ENCODE measurements around the gene IBTK. TPM values are rescaled to one million over a fixed set of nuclear protein-coding genes. Genes with fewer than 3 reads are reported as not detected.

The IBTK gene
- total RNA-seq, 4 donors from 2014 or later = 24.1 to 33.5 (median 27.9) TPM

- DNase-seq (ENCODE audit: low spot score) (no peak), ATAC-seq (ENCODE audit: low FRiP score) (no peak)
- TF ChIP-seq CTCF (IDR thresholded peaks at IDR 0.05) = no peak
Observed at GRCh38 chr6:82270881-82271635, 23.5 kb upstream of the IBTK start.

GRCh38 chr6:82268301-82268846, 20.8 kb upstream of the IBTK start:
- DNase-seq (ENCODE audit: low spot score) = no peak
- TF ChIP-seq CTCF (IDR thresholded peaks at IDR 0.05) = no peak
- ATAC-seq (ENCODE audit: low FRiP score) = no peak

GRCh38 chr6:82264824-82265223, 17.3 kb upstream of the IBTK start:
- ATAC-seq (ENCODE audit: low FRiP score) = no peak
- no peak for TF ChIP-seq CTCF (IDR thresholded peaks at IDR 0.05)
- DNase-seq (ENCODE audit: low spot score) = no peak

- ATAC-seq (ENCODE audit: low FRiP score) (no peak), DNase-seq (ENCODE audit: low spot score) (no peak)
- no peak for TF ChIP-seq CTCF (IDR thresholded peaks at IDR 0.05)
Observed at GRCh38 chr6:82264321-82264720, 16.8 kb upstream of the IBTK start.

- ATAC-seq (ENCODE audit: low FRiP score) (no peak), DNase-seq (ENCODE audit: low spot score) (no peak)
- no peak for TF ChIP-seq CTCF (IDR thresholded peaks at IDR 0.05)
Observed at GRCh38 chr6:82263916-82264315, 16.4 kb upstream of the IBTK start.

- ATAC-seq (ENCODE audit: low FRiP score) = peak; percentile 36
- DNase-seq (ENCODE audit: low spot score) = no peak
- no peak for TF ChIP-seq CTCF (IDR thresholded peaks at IDR 0.05)
Observed at GRCh38 chr6:82260997-82261732, 13.6 kb upstream of the IBTK start.

Data from omental fat pad (tissue), 4 donors.